Right lobe of liver (tissue), 4 donors: ENCODE results near the gene FUBP3.

Experiments
- CTCF ChIP-seq, 4 donors: fragments of 200-600 bp in 3 of 4; fragments of 450-650 bp in 1 of 4; IDR thresholded peaks; one replicate each; pipeline versions ENCODE4 v1.5.1 to v1.8.0; 2016 to 2022; ENCODE audit warnings: antibody characterized with exemption in 4 of 4, mild to moderate bottlenecking in 2 of 4
- POLR2A ChIP-seq: fragments of 450-650 bp; IDR thresholded peaks from one replicate; pipeline ENCODE4 v1.6.1; 2017; ENCODE audit warnings: antibody characterized with exemption, mild to moderate bottlenecking
- donor health status: DM: no; HTN: no; CAD: no.
- donor health status: DM: no; HTN: no; CAD: no.
- donor health status: DM: no; HTN: yes; CAD: no.

GRCh38 chr9:130599625-130600024, 20.2 kb downstream of the FUBP3 start:
- no peak for TF ChIP-seq CTCF (IDR thresholded peaks at IDR 0.05)
- TF ChIP-seq POLR2A = no peak
